Embryonic facial prominence (tissue), 1 donor: ENCODE results near the gene LUM.
"Not testable (repeated sequence)": the region's sequence is repeated elsewhere in the genome, so short reads cannot be mapped to it uniquely, and the experiment has no call there.

Experiments
- DNase-seq: peaks from one replicate; pipeline ENCODE4 v3.0.0-alpha.2; 2016; ENCODE audit errors: extremely low spot score

LUM gene

GRCh38 chr12:91109581-91110310 is 1.5 kb downstream of the LUM start:
- DNase-seq: no peak

- peak; percentile 70 for DNase-seq
These were observed 2.1 kb downstream of the LUM start for GRCh38 chr12:91109148-91109564.

GRCh38 chr12:91108196-91108755 is 3.0 kb downstream of the LUM start:
- no peak for DNase-seq

- DNase-seq: no peak
These were observed 5.0 kb downstream of the LUM start for GRCh38 chr12:91106283-91106682.

- DNase-seq: no peak
These were observed 5.5 kb downstream of the LUM start for GRCh38 chr12:91105807-91106206.

- no peak for DNase-seq
These were observed 6.4 kb downstream of the LUM start for GRCh38 chr12:91104812-91105466.

- DNase-seq: no peak
These were observed 7.7 kb downstream of the LUM start for GRCh38 chr12:91103624-91104023.

- DNase-seq: no peak
These were observed 8.2 kb downstream of the LUM start for GRCh38 chr12:91103101-91103500.

GRCh38 chr12:91100906-91101305 is 10.4 kb downstream of the LUM start:
- DNase-seq: no peak

- no peak for DNase-seq
These were observed 11.5 kb downstream of the LUM start for GRCh38 chr12:91099836-91100235.

GRCh38 chr12:91099341-91099740 is 12.0 kb downstream of the LUM start:
- no peak for DNase-seq

GRCh38 chr12:91098941-91099340 is 12.4 kb downstream of the LUM start:
- DNase-seq: no peak

GRCh38 chr12:91098461-91098860 is 12.8 kb downstream of the LUM start:
- no peak for DNase-seq

- DNase-seq: no peak
These were observed 16.3 kb downstream of the LUM start for GRCh38 chr12:91094957-91095356.

GRCh38 chr12:91094032-91094662 is 17.1 kb downstream of the LUM start:
- DNase-seq: no peak

- DNase-seq: no peak
These were observed 18.0 kb downstream of the LUM start for GRCh38 chr12:91093341-91093740.

GRCh38 chr12:91091916-91092715 is 19.2 kb downstream of the LUM start:
- DNase-seq: no peak

- DNase-seq: not testable (repeated sequence)
These were observed 21.3 kb downstream of the LUM start for GRCh38 chr12:91089953-91090352.

- DNase-seq: no peak
These were observed 31.3 kb downstream of the LUM start for GRCh38 chr12:91080041-91080440.

GRCh38 chr12:91078501-91078900 is 32.8 kb downstream of the LUM start:
- no peak for DNase-seq

- no peak for DNase-seq
These were observed 33.9 kb downstream of the LUM start for GRCh38 chr12:91077228-91077954.
